ENCODE data around the gene CCDC91.

GRCh38 chr12:28218875-28219274 is 28.6 kb downstream of the CCDC91 start:
- TF ChIP-seq POLR2AphosphoS5 (IDR thresholded peaks at IDR 0.05; ENCODE audit: borderline replicate concordance, low read depth, low read length) (no peak), EZH2 (IDR thresholded peaks at IDR 0.05) (no peak)
